ENCODE data around the gene SWAP70.

- TF ChIP-seq PKNOX1 (IDR thresholded peaks at IDR 0.05) (no peak), CHD2 (IDR thresholded peaks at IDR 0.05; ENCODE audit: borderline replicate concordance, low read depth, low read length) (no peak), NFYA (IDR thresholded peaks at IDR 0.05; ENCODE audit: borderline replicate concordance, low read depth, low read length) (no peak)
Observed at GRCh38 chr11:9722023-9722422, 58.1 kb downstream of the SWAP70 start.

Data from GM12878 (cell line).